K562 (cell line): ENCODE data around the gene RWDD1. TPM values are rescaled to one million over a fixed set of nuclear protein-coding genes. Genes with fewer than 3 reads are reported as not detected.

Experiments
- ATAC-seq: fragments of 200-7000 bp; cut with Tn5 transposase; 3 replicates; pipeline ENCODE4 v1.9.1; 2020; ENCODE audit warnings: moderate library complexity
- BruUV-seq: library from RNA; stranded (reverse); fragments of 400-500 nt; replicated peaks from 2 replicates; lab custom pipeline; 2021; lab: Mats Ljungman, UMichigan
- CTCF ChIA-PET: fragments of 300-600 bp; formaldehyde crosslinking; extraction: SDS; loops from one replicate; lab custom pipeline; 2021; ENCODE audit warnings: low intra/inter-chr PET ratio; lab: Yijun Ruan, JAX
- POLR2A ChIA-PET: fragments of 300-600, 350-650 bp; sonication (Branson Sonifier 250); formaldehyde crosslinking; extraction: SDS; loops from one replicate; lab custom pipeline; 2021; ENCODE audit warnings: antibody characterized with exemption, inconsistent platforms; lab: Yijun Ruan, JAX
- DNase-seq, 4 experiments: peaks; one replicate each; pipeline versions ENCODE4 v3.0.0 to v3.0.0-alpha.2; 2011 to 2018; ENCODE audit warnings: low spot score in 3 of 4, mixed read lengths in 3 of 4; ENCODE audit errors: extremely low read depth in 1 of 4
- FAIRE-seq: peaks from 2 replicates; lab custom pipeline; 2011; peaks lifted over from hg19 to GRCh38; lab: Jason Lieb, UNC
- H2AFZ ChIP-seq: 2 replicates; pipeline ENCODE4 v1.6.0; 2011; ENCODE audit warnings: low read depth, low read length, control low read depth, inconsistent platforms
- H3K27ac ChIP-seq: fragments of 200-600 bp; 3 replicates; pipeline ENCODE4 v1.8.0; 2011; ENCODE audit warnings: low read depth, mild to moderate bottlenecking, control low read depth, inconsistent platforms, low read length, moderate library complexity, mixed read lengths; ENCODE audit errors: extremely low read depth
- H3K27me3 ChIP-seq, 2 experiments: fragments of 300-600 bp in 1 of 2; 2 replicates in 1 of 2; 3 replicates in 1 of 2; pipeline versions ENCODE4 v1.6.0 to v1.8.0; 2011; ENCODE audit warnings: inconsistent platforms in 2 of 2, low read length in 2 of 2, mild to moderate bottlenecking in 1 of 2, mixed read lengths in 1 of 2, moderate library complexity in 1 of 2; ENCODE audit not compliant: control insufficient read depth in 2 of 2, insufficient read depth in 2 of 2
- H3K36me3 ChIP-seq: fragments of 300-600 bp; 3 replicates; pipeline ENCODE4 v1.8.0; 2011; ENCODE audit warnings: mild to moderate bottlenecking, low read length, inconsistent platforms; ENCODE audit not compliant: control insufficient read depth, insufficient read depth
- H3K4me1 ChIP-seq, 2 experiments: fragments of 200-600 bp in 1 of 2; replicated peaks in 1 of 2; 2 replicates in 1 of 2; 3 replicates in 1 of 2; pipeline versions ENCODE4 v1.5.1 to v1.8.0; 2011; ENCODE audit warnings: inconsistent platforms in 2 of 2, low read length in 2 of 2, mild to moderate bottlenecking in 1 of 2, mixed read lengths in 1 of 2, moderate library complexity in 1 of 2; ENCODE audit not compliant: control insufficient read depth in 2 of 2, insufficient read depth in 2 of 2
- H3K4me2 ChIP-seq: 2 replicates; pipeline ENCODE4 v1.6.1; 2011; ENCODE audit warnings: low read length, control low read depth, inconsistent platforms, mixed read lengths; ENCODE audit not compliant: insufficient read depth
- H3K4me3 ChIP-seq: fragments of 200-600 bp; sonication (generic), shearing (Covaris generic); 2 replicates; pipeline ENCODE4 v1.5.1; 2016; ENCODE audit warnings: control low read depth, inconsistent platforms
- H3K79me2 ChIP-seq: fragments of 200-600 bp; 3 replicates; pipeline ENCODE4 v1.8.0; 2011; ENCODE audit warnings: low read length, inconsistent platforms; ENCODE audit not compliant: control insufficient read depth, insufficient read depth
- H3K9ac ChIP-seq, 2 experiments: 2 replicates each; pipeline versions ENCODE4 v1.6.0 to v1.6.1; 2011; ENCODE audit warnings: low read depth in 2 of 2, low read length in 2 of 2, control low read depth in 1 of 2, inconsistent platforms in 1 of 2, mild to moderate bottlenecking in 1 of 2, mixed read lengths in 1 of 2; ENCODE audit not compliant: insufficient read depth in 1 of 2
- H3K9me1 ChIP-seq: one replicate; pipeline ENCODE4 v1.6.0; 2011; ENCODE audit warnings: inconsistent platforms, mild to moderate bottlenecking, low read length, moderate library complexity; ENCODE audit not compliant: control insufficient read depth, insufficient read depth
- H3K9me3 ChIP-seq: replicated peaks from 2 replicates; pipeline ENCODE4 v1.5.1; 2011; ENCODE audit warnings: low read depth, low read length, inconsistent platforms; ENCODE audit not compliant: control insufficient read depth, insufficient read depth
- H4K20me1 ChIP-seq: replicated peaks from 2 replicates; pipeline ENCODE4 v1.6.1; 2011; ENCODE audit warnings: low read length, inconsistent platforms, mixed read lengths; ENCODE audit not compliant: control insufficient read depth, insufficient read depth
- CEBPG ChIP-seq, 3 experiments: fragments of 200-800 bp in 1 of 3; sonication (Bioruptor generic) in 1 of 3; sonication (generic) in 1 of 3; formaldehyde crosslinking in 1 of 3; IDR thresholded peaks in 2 of 3; conservative IDR thresholded peaks in 1 of 3; 2 replicates each; pipeline versions ENCODE4 v1.6.1 to v1.8.0; 2016 to 2022; ENCODE audit warnings: missing compliant biosample characterization in 2 of 3, missing genetic modification characterization in 2 of 3, mild to moderate bottlenecking in 1 of 3, missing genetic modification reagents in 1 of 3
- HBP1 ChIP-seq: fragments of 450-650 bp; formaldehyde crosslinking; IDR thresholded peaks from 2 replicates; pipeline ENCODE4 v1.4.0; 2022; ENCODE audit warnings: missing genetic modification characterization
- HNRNPK ChIP-seq: fragments of 200-400 bp; formaldehyde crosslinking; IDR thresholded peaks from one replicate; pipeline ENCODE4 v1.6.1; 2018; ENCODE audit warnings: mild to moderate bottlenecking, low read depth, low read length; ENCODE audit not compliant: poor library complexity, severe bottlenecking
- THRAP3 ChIP-seq: fragments of 450-650 bp; IDR thresholded peaks from 2 replicates; pipeline ENCODE4 v1.6.1; 2016; ENCODE audit warnings: mild to moderate bottlenecking, inconsistent platforms, borderline replicate concordance
- ZNF583 ChIP-seq: fragments of 250-450 bp; sonication (Bioruptor Pico); IDR thresholded peaks from 2 replicates; pipeline ENCODE4 v1.4.0; 2020
- ZZZ3 ChIP-seq: fragments of 450-650 bp; IDR thresholded peaks from 2 replicates; pipeline ENCODE4 v1.6.1; 2016; ENCODE audit warnings: antibody characterized with exemption, mild to moderate bottlenecking, moderate library complexity
- in situ Hi-C: fragments of 300-500 bp; cut with MboI; formaldehyde crosslinking; loops from 4 replicates; pipeline ENCODE4 v1.15.0; 2018; ENCODE audit warnings: inconsistent platforms, mixed read lengths
- intact Hi-C: fragments of 100-400 bp; cut with micrococcal nuclease; formaldehyde crosslinking; loops from 2 replicates; pipeline ENCODE4 v1.14.2; 2022
- polyA plus RNA-seq, 8 experiments: library from polyadenylated mRNA; depleted of rRNA in 4 of 8; stranded (reverse) in 5 of 8; unstranded in 3 of 8; fragments of >200 nt; fragmentation: Nextera tagmentation in 2 of 8; fragmentation: Illumina TruSeq in 1 of 8; extraction: Ambion mirVana in 2 of 8; extraction: Trizol in 1 of 8; gene quantifications; 2 replicates each; pipeline versions ENCODE4 v1.2.1 to v1.2.3, GENCODE V29; 2011 to 2014; ENCODE audit warnings: inconsistent platforms in 1 of 8, missing spikeins in 1 of 8
- total RNA-seq, 7 experiments: library from RNA; depleted of rRNA in 6 of 7; stranded (reverse); fragments of >200 nt in 6 of 7; fragmentation: Illumina TruSeq in 2 of 7; extraction: Trizol in 2 of 7; gene quantifications; 2 replicates each; pipeline versions ENCODE4 v1.2.1 to v1.2.3, GENCODE V29; 2011 to 2021; ENCODE audit warnings: low replicate concordance in 1 of 7
- TF ChIP-seq, protein P1 (sequence below): sonication (generic); formaldehyde crosslinking; IDR thresholded peaks from 2 replicates; pipeline ENCODE4 v1.9.0; 2022; ENCODE audit warnings: mild to moderate bottlenecking, missing genetic modification reagents
- TF ChIP-seq, protein P2 (sequence below): sonication (generic); formaldehyde crosslinking; IDR thresholded peaks from 2 replicates; pipeline ENCODE4 v1.8.1; 2022; ENCODE audit warnings: missing genetic modification reagents

Gene RWDD1
- total and polyA plus RNA-seq, 9 of the 15 experiments (the other 6 are each of a cell fraction or from before 2014, with no cell fraction given), result 31.9 to 89.8 (median 48.7) TPM

DNA sequence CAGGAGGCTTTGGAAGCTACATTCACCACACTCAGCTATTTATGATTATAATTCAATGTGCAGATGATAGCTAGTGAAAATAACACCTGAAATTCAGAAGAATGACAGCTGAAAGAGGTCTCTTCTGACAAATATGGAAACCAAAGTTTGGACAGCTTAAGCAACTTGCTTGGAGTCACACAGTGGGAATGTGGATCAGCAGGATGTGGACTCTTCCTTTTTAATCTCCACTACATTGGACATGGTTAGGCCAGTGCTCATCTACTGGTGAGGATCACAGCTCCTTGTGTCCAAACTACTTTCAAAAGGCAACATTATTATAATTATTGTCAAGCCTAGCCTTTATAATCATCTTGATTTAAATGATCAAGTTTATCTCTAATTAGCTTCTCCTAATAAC, 36.2 kb upstream of the RWDD1 start:
- TF ChIP-seq HBP1 (CRISPR knock-in tag) (no peak), THRAP3 (no peak), ZZZ3 (no peak), CEBPG (CRISPR knock-in tag; IDR thresholded peaks at IDR 0.05) (no peak), CEBPG (tag; conservative IDR thresholded peaks at IDR 0.05 in 1 of 2, IDR thresholded peaks at IDR 0.05 in 1 of 2) (no peak), ZNF583 (CRISPR knock-in tag) (no peak), HNRNPK (no peak)
- TF ChIP-seq, protein P1, sequence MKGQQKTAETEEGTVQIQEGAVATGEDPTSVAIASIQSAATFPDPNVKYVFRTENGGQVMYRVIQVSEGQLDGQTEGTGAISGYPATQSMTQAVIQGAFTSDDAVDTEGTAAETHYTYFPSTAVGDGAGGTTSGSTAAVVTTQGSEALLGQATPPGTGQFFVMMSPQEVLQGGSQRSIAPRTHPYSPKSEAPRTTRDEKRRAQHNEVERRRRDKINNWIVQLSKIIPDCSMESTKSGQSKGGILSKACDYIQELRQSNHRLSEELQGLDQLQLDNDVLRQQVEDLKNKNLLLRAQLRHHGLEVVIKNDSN (CRISPR knock-in tag), result no peak
- TF ChIP-seq, protein P2, sequence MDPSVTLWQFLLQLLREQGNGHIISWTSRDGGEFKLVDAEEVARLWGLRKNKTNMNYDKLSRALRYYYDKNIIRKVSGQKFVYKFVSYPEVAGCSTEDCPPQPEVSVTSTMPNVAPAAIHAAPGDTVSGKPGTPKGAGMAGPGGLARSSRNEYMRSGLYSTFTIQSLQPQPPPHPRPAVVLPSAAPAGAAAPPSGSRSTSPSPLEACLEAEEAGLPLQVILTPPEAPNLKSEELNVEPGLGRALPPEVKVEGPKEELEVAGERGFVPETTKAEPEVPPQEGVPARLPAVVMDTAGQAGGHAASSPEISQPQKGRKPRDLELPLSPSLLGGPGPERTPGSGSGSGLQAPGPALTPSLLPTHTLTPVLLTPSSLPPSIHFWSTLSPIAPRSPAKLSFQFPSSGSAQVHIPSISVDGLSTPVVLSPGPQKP (CRISPR knock-in tag), result no peak
- FAIRE-seq, result no peak

More for the DNA sequence above, 36.2 kb upstream of the RWDD1 start:
- CTCF ChIA-PET, result no interaction called here
- in situ Hi-C loops, result loop anchor here (10.0 kb wide), 1 partner anchor 270 kb away; no protein-coding TSS in a partner anchor
- Histone ChIP-seq H3K9me3 (no peaks in the 10 kb centered on the region), H3K4me1 (no peaks in the 10 kb centered on the region), H3K4me2 (no peak overlapping the region), H2AFZ (no peak overlapping the region), H3K9ac (no peak overlapping the region), H3K27me3 (no peaks in the 10 kb centered on the region), H3K36me3 (no peaks in the 10 kb centered on the region), H3K9me1 (no peaks in the 10 kb centered on the region), H3K4me3 (no peak overlapping the region), H3K27ac (no peak overlapping the region), H3K79me2 (no peaks in the 10 kb centered on the region), H4K20me1 (no peaks in the 10 kb centered on the region)
- DNase-seq (no peak), ATAC-seq (no peak)
- BruUV-seq, result no TSS peak
- intact Hi-C loops, result loop anchor here (5.0 kb wide), 2 partner anchors 97 to 432 kb away; no protein-coding TSS in a partner anchor
- POLR2A ChIA-PET, result interaction anchor here (0.6 kb wide), 1 partner anchor 19 kb away, joined by 3 read pairs; no protein-coding TSS in a partner anchor
